ENCODE data around the gene TRANK1.

- TF ChIP-seq CTCF (IDR thresholded peaks at IDR 0.05 in 8 of 11, conservative IDR thresholded peaks at IDR 0.05 in 3 of 11) = no peak
- TF ChIP-seq POLR2A (IDR thresholded peaks at IDR 0.05) = no peak
- no peak for TF ChIP-seq POLR2AphosphoS5 (IDR thresholded peaks at IDR 0.05)
Observed at GRCh38 chr3:36832406-36832805, 112.4 kb downstream of the TRANK1 start.
